Umbilical cord (tissue), 2 donors: ENCODE results near the gene NT5C3A. TPM values are rescaled to one million over a fixed set of nuclear protein-coding genes. Genes with fewer than 3 reads are reported as not detected.
A peak's percentile ranks its signal among the peaks of the same experiment; 100 is the strongest.

Experiments used
- DNase-seq: peaks from one replicate; pipeline ENCODE4 v3.0.0-alpha.2; 2015; ENCODE audit warnings: low spot score
- total RNA-seq: library from RNA; depleted of rRNA; stranded (reverse); fragments of >200 nt; gene quantifications from one replicate; pipeline ENCODE4 v1.2.3, GENCODE V29; 2014; ENCODE audit warnings: low replicate concordance; ENCODE audit not compliant: insufficient read depth

The NT5C3A gene
- total RNA-seq, 1 donor from 2014 or later, result 47.2 TPM

DNA sequence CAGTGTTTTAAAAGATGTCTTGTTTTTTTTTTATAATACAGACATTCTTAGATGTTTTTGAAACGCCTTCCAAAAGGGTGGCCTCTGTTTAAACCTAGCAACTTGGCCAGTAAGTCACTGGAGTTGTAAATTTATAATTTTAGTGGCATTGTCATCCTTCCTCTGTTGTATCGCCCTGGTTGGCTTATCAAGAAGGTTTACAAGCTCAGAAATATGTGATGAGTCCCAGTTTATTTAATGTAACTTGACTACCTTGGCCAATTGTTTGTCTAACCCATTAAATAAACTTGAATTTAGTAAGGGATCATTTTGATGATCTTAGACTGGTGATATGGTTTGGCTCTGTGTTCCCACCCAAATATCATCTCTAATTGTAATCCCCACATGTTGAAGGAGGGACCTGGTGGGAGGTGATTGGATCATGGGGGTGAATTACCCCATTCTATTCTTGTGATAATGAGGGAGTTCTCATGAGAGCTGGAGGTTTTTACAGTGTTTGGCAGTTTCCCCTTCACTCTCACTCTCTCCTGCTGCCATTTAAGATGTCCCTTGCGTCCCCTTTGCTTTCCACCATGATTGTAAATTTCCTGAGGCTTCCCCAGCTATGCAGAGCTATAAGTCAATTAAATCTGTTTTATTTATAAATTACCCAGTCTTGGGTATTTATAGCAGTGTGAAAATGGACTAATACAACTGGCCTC, 13.4 kb upstream of the NT5C3A start:
- DNase-seq, result no peak

DNA sequence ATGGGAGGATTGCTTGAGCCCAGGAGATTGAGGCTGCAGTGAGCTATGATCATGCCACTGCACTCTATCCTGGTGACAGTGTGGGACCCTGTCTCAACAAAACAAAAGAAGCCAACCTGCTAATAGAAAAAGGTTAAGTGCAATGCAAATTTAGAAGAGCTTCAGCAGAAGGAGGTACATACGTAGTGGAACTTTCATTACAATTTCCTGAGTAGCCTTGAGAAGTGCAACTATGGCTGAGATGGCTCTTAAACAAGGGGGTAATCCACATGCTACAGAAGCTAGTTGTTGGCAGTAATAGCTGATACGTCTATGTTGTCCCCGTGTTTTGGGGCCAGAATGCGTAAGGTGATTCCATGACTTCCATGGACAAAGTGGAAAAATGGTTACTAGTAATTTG, 10.7 kb upstream of the NT5C3A start:
- no peak for DNase-seq

DNA sequence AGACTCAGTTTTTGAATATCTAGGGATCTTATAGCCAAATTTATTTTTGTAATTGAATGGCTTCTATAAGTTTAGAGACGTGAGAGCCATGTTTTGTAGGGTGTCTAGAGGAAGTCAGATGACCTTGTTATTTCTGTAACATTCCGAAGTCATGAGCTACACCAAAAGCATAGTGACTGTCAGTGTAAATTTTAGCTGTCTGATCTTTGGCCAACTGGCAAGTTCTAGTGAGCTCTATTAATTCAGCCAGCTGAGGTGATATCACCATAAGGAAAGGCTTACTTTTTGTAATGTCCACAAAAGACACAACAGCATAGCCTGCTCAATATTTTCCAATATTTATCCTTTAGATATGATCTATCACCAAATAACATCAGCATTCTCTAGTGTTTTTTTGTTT, 9.9 kb upstream of the NT5C3A start:
- DNase-seq, result peak; percentile 58

DNA sequence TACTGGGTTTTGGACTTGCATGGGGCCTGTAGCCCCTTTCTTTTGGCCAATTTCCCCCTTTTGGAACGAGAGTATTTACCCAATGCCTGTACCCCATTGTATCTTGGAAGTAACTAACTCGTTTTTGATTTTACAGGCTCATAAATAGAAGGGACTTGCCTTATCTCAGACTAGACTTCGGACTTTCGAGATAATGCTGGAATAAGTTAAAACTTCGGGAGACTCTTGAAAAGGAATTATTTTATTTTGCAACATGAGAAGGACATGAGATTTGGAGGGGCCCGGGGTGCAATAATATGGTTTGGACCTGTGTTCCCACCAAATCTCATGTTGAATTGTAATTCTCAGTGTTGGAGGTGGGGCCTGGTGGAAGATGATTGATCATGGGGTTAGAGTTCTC, 8.3 kb upstream of the NT5C3A start:
- DNase-seq, result no peak

DNA sequence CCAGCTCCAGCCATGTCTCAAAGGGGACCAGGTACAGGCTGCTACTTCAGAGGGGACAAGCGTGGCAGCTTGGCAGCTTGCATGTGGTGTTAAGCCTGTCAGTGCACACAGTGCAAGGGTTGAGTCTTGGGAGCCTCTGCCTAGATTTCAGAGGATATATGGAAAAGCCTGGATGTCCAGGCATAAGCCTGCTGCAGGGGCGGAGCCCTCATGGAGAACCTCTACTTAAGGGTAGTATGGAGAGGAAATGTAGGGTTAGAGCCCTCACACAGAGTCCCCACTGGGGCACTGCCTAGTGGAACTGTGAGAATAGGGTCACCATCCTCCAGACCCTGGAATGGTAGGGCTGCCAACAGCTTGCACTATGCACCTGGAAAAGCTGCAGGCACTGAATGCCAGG, 7.7 kb upstream of the NT5C3A start:
- DNase-seq, result no peak

DNA sequence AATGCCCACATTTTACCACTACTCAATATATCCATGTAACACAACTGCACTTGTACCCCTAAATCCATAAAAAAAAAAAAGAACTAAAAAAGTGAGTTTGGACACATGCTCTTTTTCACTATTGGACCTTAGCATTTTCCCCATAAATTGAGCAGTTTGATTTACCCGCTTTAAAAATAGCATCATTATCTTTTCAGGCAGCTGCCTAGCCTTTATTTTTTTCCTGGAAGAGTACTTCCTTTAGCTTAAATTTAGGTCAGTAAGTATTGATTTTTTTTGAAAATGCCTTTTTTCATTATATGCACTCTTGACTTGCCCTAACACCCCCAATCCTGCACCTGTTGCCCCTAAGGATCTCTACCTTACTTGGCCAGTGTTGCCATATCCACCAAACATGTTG, 5.3 kb upstream of the NT5C3A start:
- no peak for DNase-seq

DNA sequence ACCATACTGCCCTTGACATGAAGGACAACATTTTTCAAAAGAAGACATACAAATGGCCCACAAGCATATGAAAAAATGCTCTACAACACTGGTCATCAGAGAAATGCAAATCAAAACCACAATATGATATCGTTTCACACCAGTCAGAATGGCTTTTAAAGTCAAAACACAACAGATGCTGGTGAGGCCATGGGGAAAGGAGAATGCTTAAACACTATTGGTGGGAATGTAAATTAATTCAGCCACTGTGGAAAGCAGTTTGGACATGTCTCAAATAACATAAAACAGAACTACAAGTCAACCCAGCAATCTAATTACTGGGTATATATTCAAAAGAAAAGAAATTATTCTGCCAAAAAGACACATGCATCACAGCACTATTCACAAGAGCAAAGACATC, 4.2 kb upstream of the NT5C3A start:
- no peak for DNase-seq

DNA sequence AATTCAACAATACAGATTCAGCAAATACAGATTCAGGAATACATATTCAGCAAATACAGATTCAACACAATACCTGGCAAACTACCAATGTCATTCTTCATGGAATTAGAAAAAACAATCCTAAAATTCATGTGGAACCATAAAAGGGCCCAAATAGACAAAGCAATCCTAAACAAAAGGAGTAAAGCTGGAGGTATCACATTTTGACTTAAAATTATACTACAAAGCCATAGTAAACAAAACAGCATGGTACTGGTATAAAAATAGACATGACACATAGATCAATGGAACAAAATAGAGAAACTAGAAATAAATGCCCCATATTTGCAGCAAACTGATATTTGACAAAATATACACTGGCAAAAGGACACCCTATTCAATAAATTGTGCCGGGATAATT, 3.4 kb upstream of the NT5C3A start:
- DNase-seq, result no peak

DNA sequence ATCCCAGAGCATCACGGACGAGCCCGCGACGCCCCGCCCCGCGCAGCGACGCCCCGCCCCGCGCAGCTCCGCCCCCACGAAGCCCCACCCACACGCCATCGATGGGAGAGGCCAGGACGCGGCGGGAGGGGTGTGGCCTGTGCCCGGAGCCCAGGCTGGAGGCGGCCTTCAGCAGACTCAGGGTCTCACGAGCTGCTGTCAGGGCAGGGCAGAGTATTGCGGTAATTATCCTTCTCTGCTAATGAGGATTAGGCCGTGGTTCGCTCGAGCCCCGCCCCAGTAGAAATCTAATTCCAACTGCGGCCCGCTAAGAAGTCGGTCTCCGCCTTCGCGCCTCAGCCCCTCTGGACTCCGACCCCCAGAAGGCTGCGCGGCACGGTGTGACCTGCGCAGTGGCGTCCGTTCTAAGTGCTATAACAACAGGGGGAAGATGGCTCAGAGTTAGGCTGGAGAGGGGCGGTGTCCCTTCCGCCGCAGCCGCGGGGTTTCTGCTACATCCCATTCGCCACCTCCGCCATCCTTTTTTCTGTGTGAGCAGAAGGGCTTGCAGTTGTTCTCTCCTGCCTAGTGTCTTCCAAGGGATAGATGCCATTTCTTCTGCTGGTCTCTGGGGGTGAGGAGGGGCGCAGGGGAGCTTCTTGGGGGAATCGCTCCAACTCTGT, 337 bp upstream of the NT5C3A start:
- DNase-seq, result peak; percentile 98

DNA sequence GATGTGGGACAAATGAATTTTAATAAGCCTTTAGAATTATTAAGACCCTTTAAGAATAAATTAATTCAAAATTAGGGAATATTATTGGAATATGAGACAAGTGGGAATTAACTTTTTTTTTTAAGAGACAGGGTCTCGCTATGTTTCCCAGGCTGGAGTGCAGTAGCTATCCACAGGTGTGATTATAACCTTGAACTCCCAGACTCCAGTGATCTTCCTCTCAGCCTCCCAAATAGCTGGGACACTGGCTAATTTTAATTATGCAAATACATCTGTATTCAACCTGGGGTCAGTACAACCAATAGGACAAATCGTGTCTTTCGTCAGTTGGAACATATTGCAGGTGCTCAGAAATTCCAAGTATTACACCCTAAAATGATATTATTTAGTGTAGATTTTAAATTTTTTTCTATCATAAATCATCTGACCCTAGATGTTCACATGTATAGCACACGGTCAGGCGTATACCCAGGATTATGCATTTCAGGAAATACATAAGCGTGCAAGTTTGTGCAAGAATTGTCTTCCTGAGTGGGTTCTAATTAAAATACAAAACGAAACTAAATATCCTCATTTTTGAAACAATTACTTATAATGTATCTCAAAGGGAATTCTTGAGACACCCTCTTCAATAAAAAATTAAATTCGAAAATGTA, 1.2 kb downstream of the NT5C3A start:
- DNase-seq, result no peak

DNA sequence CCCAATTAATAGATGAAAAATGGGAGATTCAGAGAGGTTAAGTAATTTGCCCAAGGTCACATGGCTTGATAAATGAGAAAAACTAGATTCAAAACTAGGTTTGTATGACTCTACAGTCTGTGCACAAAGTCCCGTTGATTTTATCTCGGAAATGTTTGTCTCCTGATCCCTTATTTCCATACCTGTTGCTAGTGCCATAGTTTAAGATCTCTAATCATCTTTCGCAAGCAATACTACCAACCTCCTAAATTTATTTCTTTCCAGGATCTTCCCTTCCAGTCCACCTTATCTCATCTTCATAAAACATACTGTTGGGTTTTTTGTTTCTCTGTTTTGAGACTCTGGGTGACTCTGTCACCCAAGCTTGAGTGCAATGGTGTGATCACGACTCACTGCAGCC, 2.9 kb downstream of the NT5C3A start:
- DNase-seq, result no peak

DNA sequence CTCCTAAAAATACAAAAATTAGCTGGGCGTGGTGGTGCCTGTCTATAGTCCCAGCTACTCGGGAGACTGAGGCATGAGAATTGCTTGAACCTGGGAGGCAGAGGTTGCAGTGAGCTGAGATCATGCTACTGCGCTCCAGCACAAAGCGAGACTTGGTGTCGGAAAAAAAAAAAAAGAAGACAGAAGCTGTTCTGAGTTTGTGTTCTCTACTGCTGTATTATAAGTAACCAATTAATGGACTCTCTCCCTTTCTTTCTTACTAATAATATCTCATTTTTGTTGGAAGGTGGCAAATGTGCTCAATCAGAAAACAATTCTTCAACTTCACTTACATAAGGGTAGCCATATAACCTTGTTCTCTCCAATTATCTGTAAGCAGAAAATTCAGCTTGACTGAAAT, 7.4 kb downstream of the NT5C3A start:
- DNase-seq, result no peak

DNA sequence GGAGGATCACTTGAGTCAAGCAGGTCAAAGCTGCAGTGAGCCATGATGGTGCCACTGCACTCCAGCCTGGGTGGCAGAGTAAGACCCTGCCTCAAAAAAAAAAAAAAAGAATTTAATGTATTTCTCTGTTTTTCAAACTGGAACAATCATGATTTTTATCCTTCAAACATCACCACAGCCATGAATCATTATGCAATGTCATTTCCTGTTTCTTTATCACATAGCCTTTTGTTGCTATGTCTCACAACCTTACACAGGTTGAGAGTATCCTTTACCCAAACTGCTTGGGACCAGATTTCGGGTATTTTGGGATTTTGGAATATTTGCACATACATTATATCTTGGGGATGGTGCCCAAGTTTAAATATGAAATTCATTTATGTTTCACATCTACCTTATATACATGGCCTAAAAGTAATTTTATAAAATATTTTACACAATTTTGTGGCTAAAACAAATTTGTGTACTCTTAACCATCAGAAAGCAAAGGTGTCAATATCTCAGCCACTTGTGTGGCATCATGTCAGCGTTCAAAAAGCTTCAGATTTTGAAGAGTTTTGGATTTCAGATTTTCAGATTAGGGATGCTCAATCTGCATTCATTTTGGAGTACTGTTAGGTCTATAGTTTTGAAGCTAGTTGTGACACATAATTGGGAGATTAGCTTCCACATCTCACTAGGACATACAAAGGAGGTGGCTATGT, 8.2 kb downstream of the NT5C3A start:
- DNase-seq, result no peak

DNA sequence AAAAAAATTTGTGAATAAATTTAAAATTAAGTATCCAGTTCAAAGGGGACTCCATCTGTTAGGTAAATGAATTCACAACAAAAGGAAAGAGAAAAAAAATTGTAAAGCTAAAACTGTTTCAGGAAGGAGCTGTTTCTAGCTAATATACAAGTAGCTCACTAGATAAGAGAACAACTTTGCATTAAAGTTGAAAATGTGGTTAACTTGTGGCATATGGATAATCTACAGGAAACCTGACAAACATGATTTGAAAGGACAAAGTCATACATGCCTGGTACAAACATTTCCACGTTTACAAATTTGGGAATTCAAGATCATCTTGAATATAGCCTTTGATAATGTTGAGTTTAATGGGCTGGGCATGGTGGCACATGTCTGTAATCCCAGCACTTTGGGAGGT, 8.9 kb downstream of the NT5C3A start:
- no peak for DNase-seq

DNA sequence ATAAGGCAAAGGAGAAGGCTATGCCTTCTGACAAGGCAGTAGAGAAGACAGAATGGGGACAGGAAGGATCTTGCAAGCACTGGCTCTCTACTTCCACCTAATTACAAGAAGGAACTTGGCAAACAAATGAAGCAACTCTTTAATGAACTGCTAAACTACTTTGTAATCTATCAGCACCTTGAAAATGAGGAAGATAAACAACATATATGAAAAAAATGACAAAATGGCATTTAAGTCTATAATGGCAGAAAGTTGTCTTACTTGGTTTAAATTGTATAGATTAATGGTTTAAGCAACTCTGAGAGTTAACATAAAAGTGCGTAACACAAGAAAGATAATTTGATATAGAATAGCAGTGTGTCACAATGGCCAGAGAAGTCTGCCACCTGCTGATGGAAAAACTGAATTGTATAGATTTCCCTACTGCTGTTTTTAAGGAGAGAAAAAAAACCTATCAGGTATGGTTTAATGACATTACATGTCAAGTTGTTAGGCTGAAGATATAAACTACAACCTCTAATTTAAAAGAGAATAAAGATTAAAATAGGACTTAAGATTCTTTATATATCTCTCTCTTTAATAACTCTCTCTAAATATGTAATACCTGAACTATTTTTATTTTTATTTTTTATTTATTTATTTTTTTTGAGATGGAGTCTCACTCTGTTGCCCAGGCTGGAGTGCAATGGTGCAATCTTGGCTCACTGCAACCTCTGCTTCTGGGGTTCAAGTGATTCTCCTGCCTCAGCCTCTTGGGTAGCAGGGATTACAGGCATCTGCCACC, 11.8 kb downstream of the NT5C3A start:
- peak; percentile 60 for DNase-seq

DNA sequence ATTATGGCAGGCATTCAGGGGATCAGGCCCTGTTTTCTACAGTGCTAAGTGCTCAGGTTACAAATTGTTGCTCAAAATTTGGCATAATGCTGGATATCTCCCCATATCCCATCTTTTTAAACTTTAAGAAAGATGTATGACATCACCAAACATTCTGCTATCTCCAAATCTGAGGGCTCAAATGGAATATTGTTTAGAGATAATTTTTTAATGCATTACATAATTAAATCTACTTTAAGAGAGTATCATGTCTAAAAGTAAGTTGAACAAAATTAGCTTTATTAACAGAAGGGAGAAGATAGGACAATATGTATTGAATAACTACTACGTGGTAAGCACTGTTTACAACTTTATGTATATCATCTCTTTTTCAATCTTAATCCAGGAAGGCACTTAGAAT, 13.9 kb downstream of the NT5C3A start:
- DNase-seq, result no peak

DNA sequence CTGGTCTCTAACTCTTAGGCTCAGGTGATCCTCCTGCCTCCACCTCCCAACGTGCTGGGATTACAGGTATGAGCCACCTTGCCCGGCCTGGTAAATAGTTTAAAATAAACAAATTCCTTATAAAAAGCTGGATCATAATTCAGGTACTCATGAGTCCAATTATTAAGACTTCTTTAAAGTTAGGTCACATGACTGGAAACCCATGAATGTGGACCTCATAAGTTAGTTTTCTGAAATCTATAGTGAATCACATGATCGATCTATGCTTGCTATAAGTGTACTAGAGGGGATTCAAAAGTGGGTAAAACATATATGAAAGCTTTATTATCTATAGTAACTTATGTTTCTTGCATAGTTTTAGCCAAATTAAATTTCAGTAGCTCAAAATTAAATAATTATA, 14.3 kb downstream of the NT5C3A start:
- DNase-seq, result no peak

DNA sequence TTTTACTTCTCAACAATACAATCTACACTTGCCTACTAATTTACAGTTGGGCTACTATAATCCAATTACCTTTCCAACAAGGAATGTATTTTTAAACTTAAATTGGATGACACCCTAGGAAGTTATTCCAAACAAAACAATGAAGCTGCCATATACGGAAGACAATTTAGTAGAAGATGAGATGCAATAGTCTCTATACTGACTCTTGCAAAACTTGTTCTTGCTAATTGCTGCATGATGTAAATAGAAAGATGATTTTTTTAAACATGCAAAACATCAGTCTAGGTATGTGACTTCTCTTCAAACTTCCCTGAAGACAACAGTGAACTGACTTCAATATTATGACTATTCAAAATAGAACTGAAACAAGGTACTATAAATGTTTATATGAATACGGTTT, 17.6 kb downstream of the NT5C3A start:
- DNase-seq, result no peak

DNA sequence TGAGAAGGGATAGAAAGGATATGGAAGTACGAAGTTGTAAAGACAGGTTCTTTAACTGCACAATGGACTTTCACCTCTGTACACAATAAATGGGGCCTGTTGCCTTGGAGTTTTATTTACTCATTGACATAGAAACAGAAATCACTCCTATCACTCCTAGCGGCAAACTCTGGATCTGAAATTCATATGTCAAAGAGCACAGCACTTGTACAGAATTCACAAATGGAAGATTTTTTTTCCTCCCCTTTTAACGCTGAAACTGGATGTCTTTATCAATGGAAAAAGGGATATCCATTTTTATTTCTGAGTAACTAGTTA, 18.2 kb downstream of the NT5C3A start:
- DNase-seq, result no peak

DNA sequence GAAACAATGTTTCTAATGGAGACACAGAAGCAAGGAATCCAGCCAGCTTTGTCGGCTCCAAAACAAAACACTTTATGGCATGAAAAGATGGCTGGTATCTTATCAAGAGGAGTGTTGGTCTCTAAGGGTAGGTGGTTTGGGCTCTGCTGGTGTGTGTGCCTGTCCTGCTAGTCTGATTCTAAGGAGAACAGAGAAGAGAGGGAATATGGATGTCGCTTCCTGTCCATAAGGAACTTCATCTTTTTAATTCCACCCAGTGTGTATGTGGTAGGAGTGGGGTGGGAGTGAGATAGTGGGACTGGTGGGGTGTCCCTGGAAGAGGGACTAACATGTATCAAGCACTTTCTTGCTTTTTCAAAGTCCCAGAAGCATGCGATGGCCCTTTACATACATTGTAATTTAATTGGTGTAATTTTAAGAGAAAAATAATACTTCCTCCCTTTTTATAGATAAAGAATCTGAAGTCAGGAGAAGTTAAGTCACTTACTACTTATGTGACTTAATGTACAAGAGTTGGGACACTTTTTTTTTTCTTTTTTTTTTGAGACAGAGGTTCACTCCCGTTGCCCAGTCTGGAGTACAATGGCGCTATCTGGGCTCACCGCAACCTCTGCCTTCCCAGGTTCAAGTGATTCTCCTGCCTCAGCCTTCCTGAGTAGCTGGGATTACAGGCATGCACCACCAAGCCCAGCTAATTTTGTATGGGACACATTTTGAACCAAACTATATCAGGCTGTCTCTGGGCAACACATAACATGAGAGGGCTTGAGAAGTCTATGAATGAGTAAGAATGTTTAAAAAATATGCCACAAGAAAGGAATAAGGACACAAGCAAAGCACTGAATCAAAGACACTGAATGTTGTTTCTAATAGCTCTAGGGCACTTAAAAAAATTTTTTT, 18.8 kb downstream of the NT5C3A start:
- DNase-seq, result no peak
